Endothelial cell of umbilical vein (primary cell): ENCODE results near the gene RAB44. TPM values are rescaled to one million over a fixed set of nuclear protein-coding genes. Genes with fewer than 3 reads are reported as not detected.

Source experiments
- BruUV-seq: library from RNA; stranded (reverse); fragments of 400-500 nt; replicated peaks from 2 replicates; lab custom pipeline; 2021; lab: Mats Ljungman, UMichigan
- CTCF ChIA-PET: fragments of 300-600, 350-600 bp; sonication (Branson Sonifier 250); formaldehyde crosslinking; loops from one replicate; lab custom pipeline; 2021; ENCODE audit warnings: antibody characterized with exemption, inconsistent platforms; lab: Charles Lee
- POLR2A ChIA-PET: fragments of 300-600, 350-600 bp; sonication (Branson Sonifier 250); formaldehyde crosslinking; loops from one replicate; lab custom pipeline; 2021; ENCODE audit warnings: antibody characterized with exemption, inconsistent platforms; lab: Charles Lee
- DNase-seq: peaks from one replicate; pipeline ENCODE4 v3.0.0-alpha.2; 2011; ENCODE audit warnings: low read depth, low spot score
- FAIRE-seq: peaks from 2 replicates; lab custom pipeline; 2011; peaks lifted over from hg19 to GRCh38; lab: Jason Lieb, UNC
- H2AFZ ChIP-seq: 2 replicates; pipeline ENCODE4 v1.6.0; 2012; ENCODE audit warnings: low read depth, low read length, control low read depth, inconsistent platforms
- H3K27ac ChIP-seq: 2 replicates; pipeline ENCODE4 v1.5.1; 2011; ENCODE audit warnings: low read depth, mild to moderate bottlenecking, control low read depth, low read length, moderate library complexity; ENCODE audit not compliant: insufficient read depth
- H3K27me3 ChIP-seq, 2 experiments: 2 replicates each; pipeline versions ENCODE4 v1.6.0 to v1.6.1; 2011; ENCODE audit warnings: low read length in 2 of 2, mixed read lengths in 1 of 2; ENCODE audit not compliant: control insufficient read depth in 2 of 2, insufficient read depth in 2 of 2
- H3K36me3 ChIP-seq, 2 experiments: 2 replicates in 1 of 2; 3 replicates in 1 of 2; pipeline ENCODE4 v1.5.1; 2011; ENCODE audit warnings: low read length in 2 of 2, mild to moderate bottlenecking in 1 of 2, moderate library complexity in 1 of 2; ENCODE audit not compliant: control insufficient read depth in 2 of 2, insufficient read depth in 2 of 2; ENCODE audit errors: extremely low read depth in 1 of 2
- H3K4me1 ChIP-seq: 3 replicates; pipeline ENCODE4 v1.5.1; 2011; ENCODE audit warnings: mild to moderate bottlenecking, low read length; ENCODE audit not compliant: control insufficient read depth, insufficient read depth; ENCODE audit errors: extremely low read depth
- H3K4me2 ChIP-seq: 2 replicates; pipeline ENCODE4 v1.6.1; 2011; ENCODE audit warnings: low read length, control low read depth, mixed read lengths; ENCODE audit not compliant: insufficient read depth
- H3K4me3 ChIP-seq, 3 experiments: fragments of 200-600 bp in 1 of 3; sonication (generic), shearing (Covaris generic) in 1 of 3; replicated peaks in 1 of 3; 2 replicates each; pipeline ENCODE4 v1.5.1; 2011 to 2016; ENCODE audit warnings: control low read depth in 3 of 3, low read length in 3 of 3, mild to moderate bottlenecking in 2 of 3, inconsistent platforms in 1 of 3, low read depth in 1 of 3, moderate library complexity in 1 of 3; ENCODE audit not compliant: insufficient read depth in 1 of 3
- H3K79me2 ChIP-seq: 2 replicates; pipeline ENCODE4 v1.6.0; 2012; ENCODE audit warnings: low read length, inconsistent platforms; ENCODE audit not compliant: control insufficient read depth, insufficient read depth
- H3K9ac ChIP-seq: replicated peaks from 2 replicates; pipeline ENCODE3; 2011; ENCODE audit warnings: low read length, control low read depth; ENCODE audit not compliant: insufficient read depth; ENCODE audit errors: extremely low read depth
- H3K9me1 ChIP-seq: replicated peaks from 3 replicates; pipeline ENCODE4 v1.6.0; 2011; ENCODE audit warnings: mild to moderate bottlenecking, low read length; ENCODE audit not compliant: control insufficient read depth, insufficient read depth; ENCODE audit errors: extremely low read depth
- H3K9me3 ChIP-seq: replicated peaks from 2 replicates; pipeline ENCODE4 v1.5.1; 2012; ENCODE audit warnings: low read length, inconsistent platforms; ENCODE audit not compliant: control insufficient read depth, insufficient read depth
- H4K20me1 ChIP-seq: replicated peaks from 2 replicates; pipeline ENCODE3; 2011; ENCODE audit warnings: mild to moderate bottlenecking, low read length; ENCODE audit not compliant: control insufficient read depth, insufficient read depth; ENCODE audit errors: extremely low read depth
- EZH2 ChIP-seq: IDR thresholded peaks from 2 replicates; pipeline ENCODE4 v1.6.1; 2012; ENCODE audit warnings: borderline replicate concordance, low read depth, mild to moderate bottlenecking, moderate library complexity, low read length, inconsistent platforms; ENCODE audit not compliant: severe bottlenecking
- FOS ChIP-seq: IDR thresholded peaks from 2 replicates; pipeline ENCODE4 v1.6.1; 2011; ENCODE audit warnings: mild to moderate bottlenecking, low read length, moderate library complexity, borderline replicate concordance; ENCODE audit not compliant: insufficient read depth
- GATA2 ChIP-seq: IDR thresholded peaks from 2 replicates; pipeline ENCODE4 v1.7.0; 2011; ENCODE audit warnings: low read depth, mild to moderate bottlenecking, moderate library complexity, mixed read lengths, low read length; ENCODE audit not compliant: insufficient read length, insufficient read depth
- JUN ChIP-seq: IDR thresholded peaks from 2 replicates; pipeline ENCODE4 v1.6.1; 2011; ENCODE audit warnings: borderline replicate concordance, low read depth; ENCODE audit not compliant: insufficient read length, insufficient read depth
- MYC ChIP-seq: IDR thresholded peaks from one replicate; pipeline ENCODE4 v1.6.1; 2011; ENCODE audit warnings: mild to moderate bottlenecking, low read depth, low read length
- POLR2A ChIP-seq: IDR thresholded peaks from 2 replicates; pipeline ENCODE4 v1.6.1; 2012; ENCODE audit warnings: low read depth, mild to moderate bottlenecking, control low read depth, low read length
- POLR2AphosphoS5 ChIP-seq: IDR thresholded peaks from 2 replicates; pipeline ENCODE4 v1.6.1; 2012; ENCODE audit warnings: low read depth, mild to moderate bottlenecking, control low read depth, low read length, moderate library complexity; ENCODE audit not compliant: insufficient read depth
- dilution Hi-C: fragments of 300-500 bp; cut with MboI; formaldehyde crosslinking; loops from one replicate; pipeline ENCODE4 v1.15.0; 2019; ENCODE audit warnings: low sequenced_read_pairs; ENCODE audit not compliant: extremely low pct_ligation_motif_present
- intact Hi-C: fragments of 100-400 bp; cut with micrococcal nuclease; formaldehyde crosslinking; loops from one replicate; pipeline ENCODE4 v1.10.0; 2022
- polyA plus RNA-seq, 4 experiments: library from polyadenylated mRNA; depleted of rRNA in 3 of 4; stranded (reverse) in 3 of 4; unstranded in 1 of 4; fragments of >200 nt; gene quantifications; 2 replicates each; pipeline versions ENCODE4 v1.2.1 to v1.2.3, GENCODE V29; 2011 to 2012; ENCODE audit warnings: missing spikeins in 1 of 4
- total RNA-seq: library from RNA; stranded (reverse); gene quantifications from 2 replicates; pipeline ENCODE4 v1.2.3, GENCODE V29; 2021
- TF ChIP-seq, protein P1 (sequence below): IDR thresholded peaks from 2 replicates; pipeline ENCODE4 v1.6.1; 2011; ENCODE audit not compliant: insufficient read depth, insufficient read length
- TF ChIP-seq, protein P2 (sequence below), 2 donors: IDR thresholded peaks; 1 replicate in 1 of 2; 2 replicates in 1 of 2; pipeline ENCODE4 v1.5.1; 2011; ENCODE audit warnings: low read length in 2 of 2, mild to moderate bottlenecking in 2 of 2, moderate library complexity in 2 of 2, control low read depth in 1 of 2, inconsistent platforms in 1 of 2, low read depth in 1 of 2; ENCODE audit not compliant: insufficient read depth in 1 of 2; ENCODE audit errors: extremely low read depth in 1 of 2

RAB44 gene
- total and polyA plus RNA-seq, 2 donors (not counting 3 experiments of a cell fraction or from before 2014, with no cell fraction given): 0.03 to 0.11 TPM

DNA sequence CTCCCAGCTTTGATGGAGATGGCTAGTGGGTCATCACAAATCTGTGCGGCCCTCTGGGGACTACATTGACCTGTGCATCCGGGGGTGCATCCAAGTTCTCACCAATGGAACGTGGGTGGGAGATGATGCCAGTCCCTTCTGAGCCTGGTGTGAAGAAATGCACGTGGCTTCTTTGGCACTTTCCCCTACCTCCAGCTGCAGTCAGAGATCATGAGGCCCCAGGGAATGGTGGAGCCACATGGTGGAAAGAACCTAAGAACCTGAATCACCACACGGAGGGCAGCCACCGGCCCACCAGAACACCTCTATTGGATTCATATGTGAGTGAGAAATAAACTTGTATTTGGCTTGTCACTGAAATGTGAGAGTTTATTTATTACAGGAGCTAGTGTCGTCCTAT lies 29.0 kb upstream of the RAB44 start:
- CTCF ChIA-PET: interaction anchor here (1.0 kb wide), 1 partner anchor 8 kb away, joined by 3 read pairs; no protein-coding TSS in a partner anchor
- FAIRE-seq: no peak
- DNase-seq: no peak

DNA sequence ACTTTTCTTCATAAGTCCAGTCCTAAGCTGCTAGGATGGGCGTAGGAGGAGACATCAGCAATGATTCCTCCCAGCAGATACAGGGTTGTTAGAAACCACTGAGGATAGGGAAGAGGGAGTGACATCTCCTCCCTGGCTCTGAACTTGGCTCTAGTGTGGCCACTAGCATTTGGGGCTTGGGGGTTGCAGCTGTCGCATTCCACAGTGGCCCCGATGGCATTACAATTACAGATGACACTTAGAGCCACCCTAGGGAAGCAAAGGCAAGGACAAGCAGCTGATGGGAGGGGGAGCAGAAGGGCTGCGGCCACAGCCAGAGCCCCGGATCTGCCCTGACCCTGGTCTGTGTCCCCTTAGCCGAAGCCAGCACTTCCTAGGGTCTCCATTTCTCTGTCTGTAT lies 28.6 kb upstream of the RAB44 start:
- Histone ChIP-seq H3K27me3 (no peaks in the 10 kb centered on the region), H3K36me3 (no peaks in the 10 kb centered on the region), H2AFZ (no peak overlapping the region), H3K9me1 (no peaks in the 10 kb centered on the region), H3K27ac (no peak overlapping the region), H4K20me1 (no peaks in the 10 kb centered on the region), H3K9me3 (no peaks in the 10 kb centered on the region), H3K4me3 (no peak overlapping the region), H3K4me1 (no peaks in the 10 kb centered on the region), H3K79me2 (no peaks in the 10 kb centered on the region), H3K4me2 (no peak overlapping the region), H3K9ac (no peak overlapping the region)
- no peak for TF ChIP-seq POLR2AphosphoS5
- TF ChIP-seq FOS: no peak
- TF ChIP-seq, protein P1, sequence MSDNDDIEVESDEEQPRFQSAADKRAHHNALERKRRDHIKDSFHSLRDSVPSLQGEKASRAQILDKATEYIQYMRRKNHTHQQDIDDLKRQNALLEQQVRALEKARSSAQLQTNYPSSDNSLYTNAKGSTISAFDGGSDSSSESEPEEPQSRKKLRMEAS: no peak
- TF ChIP-seq, protein P2, sequence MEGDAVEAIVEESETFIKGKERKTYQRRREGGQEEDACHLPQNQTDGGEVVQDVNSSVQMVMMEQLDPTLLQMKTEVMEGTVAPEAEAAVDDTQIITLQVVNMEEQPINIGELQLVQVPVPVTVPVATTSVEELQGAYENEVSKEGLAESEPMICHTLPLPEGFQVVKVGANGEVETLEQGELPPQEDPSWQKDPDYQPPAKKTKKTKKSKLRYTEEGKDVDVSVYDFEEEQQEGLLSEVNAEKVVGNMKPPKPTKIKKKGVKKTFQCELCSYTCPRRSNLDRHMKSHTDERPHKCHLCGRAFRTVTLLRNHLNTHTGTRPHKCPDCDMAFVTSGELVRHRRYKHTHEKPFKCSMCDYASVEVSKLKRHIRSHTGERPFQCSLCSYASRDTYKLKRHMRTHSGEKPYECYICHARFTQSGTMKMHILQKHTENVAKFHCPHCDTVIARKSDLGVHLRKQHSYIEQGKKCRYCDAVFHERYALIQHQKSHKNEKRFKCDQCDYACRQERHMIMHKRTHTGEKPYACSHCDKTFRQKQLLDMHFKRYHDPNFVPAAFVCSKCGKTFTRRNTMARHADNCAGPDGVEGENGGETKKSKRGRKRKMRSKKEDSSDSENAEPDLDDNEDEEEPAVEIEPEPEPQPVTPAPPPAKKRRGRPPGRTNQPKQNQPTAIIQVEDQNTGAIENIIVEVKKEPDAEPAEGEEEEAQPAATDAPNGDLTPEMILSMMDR (IDR thresholded peaks at IDR 0.05; ENCODE audit: extremely low read depth in 1 of 2, insufficient read depth in 1 of 2, low read depth in 1 of 2, low read length in 2 of 2): no peak
- no peak for TF ChIP-seq MYC
- no peak for TF ChIP-seq JUN
- TF ChIP-seq EZH2: no peak
- TF ChIP-seq GATA2: no peak
- no peak for TF ChIP-seq POLR2A
- POLR2A ChIA-PET: no interaction called here
- no TSS peak for BruUV-seq
- dilution Hi-C loops: no loop called here
- no peak for DNase-seq
- intact Hi-C loops: no loop called here
- FAIRE-seq: no peak
- CTCF ChIA-PET: interaction anchor here (1.0 kb wide), 1 partner anchor 8 kb away, joined by 3 read pairs; no protein-coding TSS in a partner anchor

More for the DNA sequence above, 29.0 kb upstream of the RAB44 start:
- POLR2A ChIA-PET: interaction anchor here (0.8 kb wide), 1 partner anchor 10 kb away, joined by 3 read pairs; the partner anchor contains the start of gene CDKN1A
- BruUV-seq: no TSS peak
- Histone ChIP-seq H4K20me1 (no peaks in the 10 kb centered on the region), H3K9me1 (no peaks in the 10 kb centered on the region), H3K4me1 (no peaks in the 10 kb centered on the region), H3K9ac (no peak overlapping the region), H3K27me3 (no peaks in the 10 kb centered on the region), H3K4me3 (no peak overlapping the region), H3K79me2 (no peaks in the 10 kb centered on the region), H3K4me2 (no peak overlapping the region), H3K9me3 (no peaks in the 10 kb centered on the region), H3K36me3 (no peaks in the 10 kb centered on the region), H2AFZ (no peak overlapping the region), H3K27ac (no peak overlapping the region)
- dilution Hi-C loops (no loop called here), intact Hi-C loops (no loop called here)
- no peak for TF ChIP-seq GATA2
- no peak for TF ChIP-seq POLR2AphosphoS5
